Measurements from ENCODE around the gene EXOC7.

GRCh38 chr17:76049239-76049638 is 54.3 kb downstream of the EXOC7 start:
- no peak for TF ChIP-seq CTCF (IDR thresholded peaks at IDR 0.05)
- TF ChIP-seq POLR2AphosphoS5 (IDR thresholded peaks at IDR 0.05; ENCODE audit: insufficient read depth in 1 of 2, low read depth in 1 of 2): no peak

Data from vagina (tissue), 2 donors.